ENCODE measurements around the gene CGB3. TPM values are rescaled to one million over a fixed set of nuclear protein-coding genes. Genes with fewer than 3 reads are reported as not detected.
"Not testable (repeated sequence)": the region's sequence is repeated elsewhere in the genome, so short reads cannot be mapped to it uniquely, and the experiment has no call there.

CGB3 gene
- total RNA-seq, 2 donors from 2014 or later = not detected

GRCh38 chr19:49056902-49057596, 32.9 kb upstream of the CGB3 start:
- peaks cover 23 to 32% of the 10 kb centered on the region in 2 donors for H3K27me3 Mint-ChIP-seq
- H3K27ac Mint-ChIP-seq = peak overlapping the region in 1 of 2 donors; percentile 48
- peak in 1 of 2 donors; percentile 26 for ATAC-seq

GRCh38 chr19:49056101-49056901, 32.2 kb upstream of the CGB3 start:
- H3K27me3 Mint-ChIP-seq = peaks cover 23 to 32% of the 10 kb centered on the region in 2 donors
- ATAC-seq (peak; percentile 81 to 89), DNase-seq (ENCODE audit: low spot score) (peak; percentile 70)
- no peak overlapping the region for H3K27ac Mint-ChIP-seq
- no peaks in the 10 kb centered on the region for H3K9me3 Mint-ChIP-seq
- H3K4me3 Mint-ChIP-seq = peak overlapping the region; percentile 82
- no peaks in the 10 kb centered on the region for H3K36me3 Mint-ChIP-seq
- H3K4me1 Mint-ChIP-seq (ENCODE audit: low read depth in 2 of 2) = peaks cover 13 to 15% of the 10 kb centered on the region in 2 donors

More at GRCh38 chr19:49056902-49057596, 32.9 kb upstream of the CGB3 start:
- not testable (repeated sequence) for H3K9me3 Mint-ChIP-seq; H3K36me3 Mint-ChIP-seq; DNase-seq (ENCODE audit: low spot score)
- Mint-ChIP-seq H3K4me3 (peak overlapping the region; percentile 82), H3K4me1 (ENCODE audit: low read depth in 2 of 2) (peaks cover 15% of the 10 kb centered on the region in 2 donors)

- not testable (repeated sequence) for ATAC-seq; H3K4me3 Mint-ChIP-seq; H3K4me1 Mint-ChIP-seq (ENCODE audit: low read depth in 2 of 2); H3K27me3 Mint-ChIP-seq; DNase-seq (ENCODE audit: low spot score); H3K36me3 Mint-ChIP-seq; H3K27ac Mint-ChIP-seq; H3K9me3 Mint-ChIP-seq
Measured at GRCh38 chr19:49050376-49051033, 26.4 kb upstream of the CGB3 start.

GRCh38 chr19:49049834-49050233, 25.7 kb upstream of the CGB3 start:
- H3K27ac Mint-ChIP-seq; ATAC-seq; H3K4me3 Mint-ChIP-seq; DNase-seq (ENCODE audit: low spot score); H3K4me1 Mint-ChIP-seq (ENCODE audit: low read depth in 2 of 2); H3K36me3 Mint-ChIP-seq; H3K27me3 Mint-ChIP-seq; H3K9me3 Mint-ChIP-seq: not testable (repeated sequence)

GRCh38 chr19:49049011-49049410, 24.9 kb upstream of the CGB3 start, which contains the start of gene CGB8:
Gene CGB8 (minus strand): TSS chr19:49049111. CDS start chr19:49048739, 372 bp downstream.
- not testable (repeated sequence) for H3K4me3 Mint-ChIP-seq; H3K27me3 Mint-ChIP-seq; ATAC-seq; H3K36me3 Mint-ChIP-seq; H3K4me1 Mint-ChIP-seq (ENCODE audit: low read depth in 2 of 2); DNase-seq (ENCODE audit: low spot score); H3K27ac Mint-ChIP-seq; H3K9me3 Mint-ChIP-seq

GRCh38 chr19:49043548-49043947, 19.4 kb upstream of the CGB3 start, which contains the start of gene CGB5:
Gene CGB5 (plus strand): TSS chr19:49043848. CDS start chr19:49044210, 362 bp downstream.
- not testable (repeated sequence) for H3K27me3 Mint-ChIP-seq; H3K4me1 Mint-ChIP-seq (ENCODE audit: low read depth in 2 of 2); H3K27ac Mint-ChIP-seq; H3K9me3 Mint-ChIP-seq; ATAC-seq; H3K36me3 Mint-ChIP-seq; H3K4me3 Mint-ChIP-seq; DNase-seq (ENCODE audit: low spot score)

DNA sequence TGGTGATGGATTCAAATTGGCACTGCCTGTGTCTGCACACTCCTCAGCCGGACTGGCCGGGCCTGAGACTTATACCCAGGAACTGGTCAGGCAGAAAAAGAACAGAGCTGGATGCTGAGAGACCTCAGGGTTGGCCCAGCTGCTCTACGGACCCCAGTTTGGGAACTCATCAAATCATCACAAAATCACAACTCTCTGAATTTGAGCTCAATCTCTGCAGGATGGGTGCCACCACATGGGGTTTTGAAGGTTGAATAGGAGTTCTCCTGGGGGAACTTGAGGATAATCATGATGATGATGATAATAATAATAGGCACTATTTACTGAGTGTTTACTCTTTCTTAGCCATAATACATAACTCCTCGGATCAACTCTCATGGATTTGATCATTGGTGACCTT, 18.5 kb upstream of the CGB3 start:
- not testable (repeated sequence) for H3K27me3 Mint-ChIP-seq; H3K36me3 Mint-ChIP-seq; DNase-seq (ENCODE audit: low spot score); H3K9me3 Mint-ChIP-seq; ATAC-seq; H3K4me3 Mint-ChIP-seq; H3K27ac Mint-ChIP-seq; H3K4me1 Mint-ChIP-seq (ENCODE audit: low read depth in 2 of 2)

GRCh38 chr19:49042177-49042576, 18.0 kb upstream of the CGB3 start:
- Mint-ChIP-seq H3K9me3 (no peaks in the 10 kb centered on the region), H3K36me3 (no peaks in the 10 kb centered on the region), H3K27me3 (no peaks in the 10 kb centered on the region), H3K27ac (no peak overlapping the region), H3K4me3 (no peak overlapping the region), H3K4me1 (ENCODE audit: low read depth in 2 of 2) (no peaks in the 10 kb centered on the region)
- no peak for ATAC-seq
- DNase-seq (ENCODE audit: low spot score) = no peak

DNA sequence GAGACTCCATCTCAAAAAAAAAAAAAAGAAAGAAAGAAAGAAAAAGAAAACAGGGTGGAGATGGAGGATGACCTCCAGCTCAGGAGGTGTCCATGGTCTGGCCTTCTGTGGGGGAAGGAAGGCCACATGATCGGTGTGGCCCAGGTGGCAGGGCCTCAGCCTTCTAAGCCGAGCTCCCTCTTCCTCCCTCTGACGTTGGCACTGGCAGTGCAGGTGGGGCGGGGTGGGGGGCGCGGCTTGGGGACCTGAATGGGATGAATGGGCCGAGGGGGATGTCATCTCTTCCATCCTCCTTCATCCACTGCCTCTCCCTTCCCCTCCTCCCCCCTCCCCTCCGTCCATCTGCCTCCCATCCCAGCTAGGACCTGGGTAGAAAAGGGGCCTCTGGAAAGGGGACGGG, 15.6 kb upstream of the CGB3 start:
- DNase-seq (ENCODE audit: low spot score); H3K36me3 Mint-ChIP-seq; H3K27me3 Mint-ChIP-seq; H3K27ac Mint-ChIP-seq; H3K4me1 Mint-ChIP-seq (ENCODE audit: low read depth in 2 of 2); ATAC-seq; H3K4me3 Mint-ChIP-seq; H3K9me3 Mint-ChIP-seq: not testable (repeated sequence)

- not testable (repeated sequence) for ATAC-seq; H3K9me3 Mint-ChIP-seq; DNase-seq (ENCODE audit: low spot score); H3K27ac Mint-ChIP-seq; H3K4me1 Mint-ChIP-seq (ENCODE audit: low read depth in 2 of 2); H3K27me3 Mint-ChIP-seq; H3K36me3 Mint-ChIP-seq; H3K4me3 Mint-ChIP-seq
Measured at GRCh38 chr19:49038557-49039276, 14.6 kb upstream of the CGB3 start.

DNA sequence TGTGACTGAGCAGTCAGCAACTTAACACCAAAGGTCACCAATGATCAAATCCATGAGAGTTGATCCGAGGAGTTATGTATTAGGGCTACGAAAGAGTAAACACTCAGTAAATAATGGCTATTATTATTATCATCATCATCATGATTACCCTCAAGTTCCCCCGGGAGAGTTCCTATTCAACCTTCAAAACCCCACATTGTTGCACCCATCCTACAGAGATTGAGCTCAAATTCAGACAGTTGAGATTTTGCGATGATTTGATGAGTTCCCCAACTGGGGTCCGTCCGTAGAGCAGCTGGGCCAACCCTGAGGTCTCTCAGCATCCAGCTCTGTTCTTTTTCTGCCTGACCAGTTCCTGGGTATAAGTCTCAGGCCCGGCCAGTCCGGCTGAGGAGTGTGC, 14.0 kb upstream of the CGB3 start:
- not testable (repeated sequence) for H3K27ac Mint-ChIP-seq; H3K27me3 Mint-ChIP-seq; DNase-seq (ENCODE audit: low spot score); H3K4me3 Mint-ChIP-seq; H3K4me1 Mint-ChIP-seq (ENCODE audit: low read depth in 2 of 2); H3K36me3 Mint-ChIP-seq; H3K9me3 Mint-ChIP-seq; ATAC-seq

DNA sequence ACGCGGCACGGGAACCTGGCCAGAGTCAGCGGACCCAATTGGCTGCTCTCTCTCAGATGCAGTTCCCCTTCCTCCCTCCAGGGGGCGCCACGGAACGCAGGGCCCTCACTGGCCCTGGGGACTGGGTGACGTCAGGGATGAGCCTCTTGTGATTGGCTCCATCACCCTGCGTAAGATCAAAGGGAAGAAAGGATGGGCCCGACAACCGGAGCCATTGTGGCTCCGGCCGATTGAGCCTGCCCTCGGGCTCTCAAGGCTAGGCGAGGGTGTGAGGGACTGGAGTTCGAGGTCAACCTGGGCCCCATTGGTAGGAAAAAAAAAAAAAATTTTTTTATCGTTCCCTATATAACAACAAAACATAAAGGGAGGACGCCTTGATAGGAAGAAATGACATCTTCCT, 12.7 kb upstream of the CGB3 start, which contains the start of gene CGB1:
Gene CGB1 (minus strand): TSS at position 81 of the 400 bp plus-strand sequence. CDS start 184 bp downstream, outside the sequence.
- H3K4me3 Mint-ChIP-seq = not testable (repeated sequence)

GRCh38 chr19:49031642-49032301, 7.6 kb upstream of the CGB3 start, which contains the start of gene CGB2:
Gene CGB2 (plus strand): TSS chr19:49031890. CDS start chr19:49032096, 206 bp downstream.
- not testable (repeated sequence) for H3K4me3 Mint-ChIP-seq; H3K9me3 Mint-ChIP-seq; H3K4me1 Mint-ChIP-seq (ENCODE audit: low read depth in 2 of 2); H3K36me3 Mint-ChIP-seq; H3K27me3 Mint-ChIP-seq
- ATAC-seq (peak; percentile 85 to 88), DNase-seq (ENCODE audit: low spot score) (peak; percentile 81)
- peak within 1 kb of the TSS; percentile 35 to 68 for H3K27ac Mint-ChIP-seq

More for the DNA sequence above, 12.7 kb upstream of the CGB3 start, which contains the start of gene CGB1:
- H3K36me3 Mint-ChIP-seq; H3K27ac Mint-ChIP-seq; H3K4me1 Mint-ChIP-seq (ENCODE audit: low read depth in 2 of 2); H3K27me3 Mint-ChIP-seq; DNase-seq (ENCODE audit: low spot score); H3K9me3 Mint-ChIP-seq: not testable (repeated sequence)
- peak; percentile 56 to 64 for ATAC-seq

Data from natural killer cell treated with Interleukin-12 subunit alpha and Interleukin-12 subunit beta and Interleukin-15 and Interleukin-18, amount 100 ng/mL, for 72 hours (primary cell).